Calu3 (cell line): ENCODE measurements around the gene ITGA11. TPM values are rescaled to one million over a fixed set of nuclear protein-coding genes. Genes with fewer than 3 reads are reported as not detected.

Experiments used
- BruUV-seq: library from RNA; stranded (reverse); fragments of 400-500 nt; replicated peaks from 2 replicates; lab custom pipeline; 2021; lab: Mats Ljungman, UMichigan
- CTCF ChIA-PET: fragments of 300-600 bp; sonication (Branson Sonifier 250); formaldehyde crosslinking; loops from one replicate; lab custom pipeline; 2022; ENCODE audit warnings: antibody characterized with exemption; lab: Charles Lee
- DNase-seq: peaks from one replicate; pipeline ENCODE4 v3.0.0; 2022
- H3K27ac Mint-ChIP-seq: one replicate; pipeline ENCODE4 v1.8.0; 2022; ENCODE audit warnings: mixed read lengths; ENCODE audit not compliant: unreplicated experiment
- H3K27me3 Mint-ChIP-seq: one replicate; pipeline ENCODE4 v1.8.0; 2022; ENCODE audit warnings: mixed read lengths; ENCODE audit not compliant: unreplicated experiment
- H3K36me3 Mint-ChIP-seq: one replicate; pipeline ENCODE4 v1.8.0; 2022; ENCODE audit warnings: mild to moderate bottlenecking, moderate library complexity, mixed read lengths; ENCODE audit not compliant: insufficient read depth, unreplicated experiment
- H3K4me1 Mint-ChIP-seq: one replicate; pipeline ENCODE4 v1.8.0; 2022; ENCODE audit warnings: mild to moderate bottlenecking, low read depth, mixed read lengths; ENCODE audit not compliant: unreplicated experiment
- H3K4me3 Mint-ChIP-seq: one replicate; pipeline ENCODE4 v1.8.0; 2022; ENCODE audit warnings: mild to moderate bottlenecking, low read depth, moderate library complexity, mixed read lengths; ENCODE audit not compliant: unreplicated experiment
- H3K9me3 Mint-ChIP-seq: one replicate; pipeline ENCODE4 v1.8.0; 2022; ENCODE audit warnings: low read depth, mixed read lengths; ENCODE audit not compliant: unreplicated experiment
- intact Hi-C: fragments of 100-400 bp; cut with micrococcal nuclease; formaldehyde crosslinking; loops from one replicate; pipeline ENCODE4 v1.10.0; 2022; ENCODE audit not compliant: unreplicated experiment
- total RNA-seq: library from RNA; stranded (reverse); gene quantifications from 2 replicates; pipeline ENCODE4 v1.2.3, GENCODE V29; 2022
- TF ChIP-seq, protein P1 (sequence below): fragments of 200-600 bp; IDR thresholded peaks from one replicate; pipeline ENCODE4 v1.8.0; 2022; ENCODE audit warnings: antibody characterized with exemption; ENCODE audit not compliant: unreplicated experiment

The ITGA11 gene
- total RNA-seq, 1 experiment from 2014 or later = not detected

DNA sequence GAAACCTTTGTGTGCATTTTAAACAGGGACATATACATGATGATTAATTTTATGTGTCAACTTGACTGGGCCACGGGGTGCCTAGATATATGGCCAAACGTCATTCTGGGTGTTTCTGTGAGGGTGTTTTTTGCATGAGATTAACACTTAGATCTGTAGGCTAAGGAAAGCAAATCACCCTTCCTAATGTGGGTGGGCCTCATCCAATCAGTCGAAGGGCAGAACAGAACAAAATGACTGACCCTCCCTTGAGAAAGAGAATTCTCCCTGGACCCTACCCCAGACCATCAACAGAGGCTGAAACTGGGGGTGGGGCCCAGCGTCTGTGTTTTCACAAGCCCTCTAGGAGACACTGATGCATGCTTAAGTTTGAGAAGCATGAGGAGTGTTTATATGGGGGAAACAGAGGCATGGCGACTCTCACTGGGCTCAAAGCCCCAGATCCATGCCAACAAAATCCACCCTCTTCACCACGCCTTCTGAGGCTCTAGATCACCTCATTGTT lies 56.2 kb downstream of the ITGA11 start:
- Mint-ChIP-seq H3K9me3 (no peaks in the 10 kb centered on the region), H3K27me3 (peaks cover 62% of the 10 kb centered on the region), H3K36me3 (no peaks in the 10 kb centered on the region), H3K4me1 (no peaks in the 10 kb centered on the region), H3K4me3 (no peak overlapping the region), H3K27ac (no peak overlapping the region)
- intact Hi-C loops = no loop called here
- CTCF ChIA-PET = interaction anchor here (0.7 kb wide), 1 partner anchor 37 kb away, joined by 4 read pairs; no protein-coding TSS in a partner anchor
- no peak for DNase-seq
- BruUV-seq = no TSS peak
- TF ChIP-seq, protein P1, sequence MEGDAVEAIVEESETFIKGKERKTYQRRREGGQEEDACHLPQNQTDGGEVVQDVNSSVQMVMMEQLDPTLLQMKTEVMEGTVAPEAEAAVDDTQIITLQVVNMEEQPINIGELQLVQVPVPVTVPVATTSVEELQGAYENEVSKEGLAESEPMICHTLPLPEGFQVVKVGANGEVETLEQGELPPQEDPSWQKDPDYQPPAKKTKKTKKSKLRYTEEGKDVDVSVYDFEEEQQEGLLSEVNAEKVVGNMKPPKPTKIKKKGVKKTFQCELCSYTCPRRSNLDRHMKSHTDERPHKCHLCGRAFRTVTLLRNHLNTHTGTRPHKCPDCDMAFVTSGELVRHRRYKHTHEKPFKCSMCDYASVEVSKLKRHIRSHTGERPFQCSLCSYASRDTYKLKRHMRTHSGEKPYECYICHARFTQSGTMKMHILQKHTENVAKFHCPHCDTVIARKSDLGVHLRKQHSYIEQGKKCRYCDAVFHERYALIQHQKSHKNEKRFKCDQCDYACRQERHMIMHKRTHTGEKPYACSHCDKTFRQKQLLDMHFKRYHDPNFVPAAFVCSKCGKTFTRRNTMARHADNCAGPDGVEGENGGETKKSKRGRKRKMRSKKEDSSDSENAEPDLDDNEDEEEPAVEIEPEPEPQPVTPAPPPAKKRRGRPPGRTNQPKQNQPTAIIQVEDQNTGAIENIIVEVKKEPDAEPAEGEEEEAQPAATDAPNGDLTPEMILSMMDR = no peak

GRCh38 chr15:68375191-68375631 lies 56.8 kb downstream of the ITGA11 start:
- Mint-ChIP-seq H3K36me3 (no peaks in the 10 kb centered on the region), H3K4me1 (no peaks in the 10 kb centered on the region), H3K9me3 (no peaks in the 10 kb centered on the region), H3K27ac (no peak overlapping the region), H3K27me3 (peaks cover 60% of the 10 kb centered on the region), H3K4me3 (no peak overlapping the region)
- no TSS peak for BruUV-seq
- intact Hi-C loops = no loop called here
- CTCF ChIA-PET = no interaction called here
- TF ChIP-seq, protein P1 = no peak
- no peak for DNase-seq

GRCh38 chr15:68374168-68374745 lies 57.7 kb downstream of the ITGA11 start:
- no peak overlapping the region for H3K4me3 Mint-ChIP-seq
- intact Hi-C loops = no loop called here
- H3K27me3 Mint-ChIP-seq = peaks cover 50% of the 10 kb centered on the region
- DNase-seq = no peak
- no peak overlapping the region for H3K27ac Mint-ChIP-seq
- no TSS peak for BruUV-seq
- no peaks in the 10 kb centered on the region for H3K4me1 Mint-ChIP-seq
- no peaks in the 10 kb centered on the region for H3K36me3 Mint-ChIP-seq
- TF ChIP-seq, protein P1 = no peak
- CTCF ChIA-PET = interaction anchor here (0.9 kb wide), 1 partner anchor 68 kb away, joined by 4 read pairs; no protein-coding TSS in a partner anchor
- no peaks in the 10 kb centered on the region for H3K9me3 Mint-ChIP-seq

- Mint-ChIP-seq H3K36me3 (no peaks in the 10 kb centered on the region), H3K27me3 (peaks cover 38% of the 10 kb centered on the region), H3K4me1 (no peaks in the 10 kb centered on the region), H3K9me3 (no peaks in the 10 kb centered on the region), H3K27ac (no peak overlapping the region), H3K4me3 (no peak overlapping the region)
- intact Hi-C loops = no loop called here
- TF ChIP-seq, protein P1 = no peak
- BruUV-seq = no TSS peak
- DNase-seq = no peak
- CTCF ChIA-PET = interaction anchor here (0.9 kb wide), 1 partner anchor 67 kb away, joined by 4 read pairs; no protein-coding TSS in a partner anchor
Observed at GRCh38 chr15:68373028-68373427, 58.9 kb downstream of the ITGA11 start.
